ENCODE results near the gene EIF2AK2. TPM values are rescaled to one million over a fixed set of nuclear protein-coding genes. Genes with fewer than 3 reads are reported as not detected.

EIF2AK2 gene
- total RNA-seq (2022; extraction: Qiagen RNA extraction): 16.2 to 31.7 TPM (median 20.8 TPM) in 5 replicates

DNA sequence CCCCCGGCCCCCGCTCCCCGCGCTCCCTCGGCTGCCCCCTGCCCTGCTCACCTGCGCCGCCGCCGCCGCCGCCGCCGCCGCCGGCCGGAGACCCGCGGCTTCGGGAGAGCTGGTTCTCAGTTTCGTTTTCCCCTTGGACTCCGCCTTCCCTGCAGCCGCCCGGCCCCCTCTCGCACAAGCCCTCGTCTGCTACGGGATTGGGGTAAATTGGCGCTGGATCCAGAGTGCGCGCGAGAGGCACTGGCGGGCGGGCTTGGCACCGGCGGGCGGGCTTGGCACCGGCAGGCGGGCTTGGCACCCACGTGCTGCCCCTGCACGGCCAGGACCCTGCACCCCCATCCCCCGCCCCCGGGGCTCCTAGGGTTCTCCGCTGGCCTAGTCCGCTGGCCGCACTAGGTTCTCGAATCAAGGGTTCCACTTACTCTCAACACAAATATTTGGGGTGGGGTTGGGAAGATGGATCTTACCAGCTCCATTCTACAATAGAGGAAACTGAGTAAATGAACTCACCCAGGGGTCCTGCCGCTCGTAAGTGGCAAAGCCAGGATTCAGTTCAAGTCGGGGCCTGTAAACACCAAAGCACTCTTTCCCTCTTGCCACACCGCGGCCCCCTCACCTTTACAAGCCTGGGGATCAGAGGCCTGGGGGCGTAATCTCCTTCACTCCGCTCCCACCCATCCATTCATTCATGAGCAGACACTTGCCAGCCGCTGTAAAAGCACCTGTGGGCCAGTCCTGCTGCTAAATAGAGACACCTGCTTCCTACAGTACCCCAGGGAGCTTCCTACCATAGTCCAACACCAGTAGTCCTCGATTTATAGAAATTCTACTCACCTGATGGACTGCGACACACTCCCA, at the start of gene EIF2AK2:
EIF2AK2 (minus strand) TSS at position 124 of the 858 bp plus-strand sequence. CDS start 9,174 bp downstream, outside the sequence.

DNA sequence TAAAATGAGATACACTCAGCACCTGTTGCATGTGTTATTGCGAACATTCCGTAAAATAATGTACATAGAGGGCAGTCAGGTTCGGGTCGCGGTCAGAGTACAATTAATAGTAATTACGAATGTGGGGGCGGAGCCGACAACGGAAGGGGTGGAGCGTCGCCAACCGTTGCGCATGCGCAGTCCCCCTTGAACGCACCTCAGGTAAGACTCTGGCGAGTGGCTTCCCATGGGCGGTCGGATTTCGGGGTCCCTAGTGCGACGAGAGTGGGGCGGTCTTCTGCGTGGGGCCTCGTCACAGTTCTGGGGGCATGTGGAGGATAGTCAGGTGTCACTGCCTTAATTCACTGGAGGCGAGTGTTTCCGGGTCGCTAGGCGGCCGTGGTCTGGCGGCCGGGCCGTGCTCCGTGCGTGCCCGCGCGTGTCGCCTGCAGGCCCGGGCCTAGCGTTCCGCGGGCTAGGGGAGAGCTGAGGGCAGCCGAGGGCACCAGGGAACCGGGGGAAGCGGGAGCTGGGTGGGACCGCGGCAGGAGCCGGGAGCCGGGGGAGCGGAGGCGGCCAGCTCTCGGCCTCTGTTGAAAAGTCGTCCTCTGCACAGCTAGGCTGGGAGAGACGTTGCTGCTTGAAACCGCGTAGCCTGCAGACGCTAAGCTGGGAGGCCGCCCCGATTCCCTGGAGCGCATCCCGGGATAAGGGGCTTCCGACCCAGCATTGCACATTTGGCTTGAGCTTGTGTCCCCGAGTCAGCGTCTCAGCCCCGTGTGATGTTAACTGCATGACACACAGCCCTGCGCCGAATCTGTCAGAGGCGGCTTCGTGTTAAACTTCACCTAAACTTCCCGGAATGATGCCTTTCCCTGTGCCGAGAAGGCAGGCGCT, 39.8 kb upstream of the EIF2AK2 start, which contains the start of gene CEBPZOS:
CEBPZOS (plus strand) TSS at position 177 of the 876 bp plus-strand sequence. CDS start 3,209 bp downstream, outside the sequence.

DNA sequence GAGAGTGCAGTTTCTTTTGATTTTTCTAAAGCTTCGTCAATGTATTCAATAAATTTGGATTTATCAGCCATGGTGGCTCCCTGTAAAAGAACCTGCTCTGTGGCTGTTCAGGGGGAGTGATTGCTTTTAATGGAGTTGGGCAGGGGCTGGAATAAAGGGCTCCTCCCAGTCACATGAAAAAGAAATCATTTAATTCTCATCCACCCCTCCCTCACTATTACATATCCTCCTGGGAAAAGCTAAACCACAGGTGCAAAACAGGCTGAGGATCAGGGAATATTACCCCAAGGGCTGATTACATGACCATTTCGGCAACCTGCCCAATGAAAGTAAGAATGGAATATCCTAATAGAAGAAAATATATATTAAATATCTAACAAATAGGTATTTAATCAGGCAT, 31.8 kb upstream of the EIF2AK2 start, which contains the start of gene SULT6B1:
SULT6B1 (minus strand) TSS at position 101 of the 400 bp plus-strand sequence; CDS start at position 71, 30 bp downstream.

DNA sequence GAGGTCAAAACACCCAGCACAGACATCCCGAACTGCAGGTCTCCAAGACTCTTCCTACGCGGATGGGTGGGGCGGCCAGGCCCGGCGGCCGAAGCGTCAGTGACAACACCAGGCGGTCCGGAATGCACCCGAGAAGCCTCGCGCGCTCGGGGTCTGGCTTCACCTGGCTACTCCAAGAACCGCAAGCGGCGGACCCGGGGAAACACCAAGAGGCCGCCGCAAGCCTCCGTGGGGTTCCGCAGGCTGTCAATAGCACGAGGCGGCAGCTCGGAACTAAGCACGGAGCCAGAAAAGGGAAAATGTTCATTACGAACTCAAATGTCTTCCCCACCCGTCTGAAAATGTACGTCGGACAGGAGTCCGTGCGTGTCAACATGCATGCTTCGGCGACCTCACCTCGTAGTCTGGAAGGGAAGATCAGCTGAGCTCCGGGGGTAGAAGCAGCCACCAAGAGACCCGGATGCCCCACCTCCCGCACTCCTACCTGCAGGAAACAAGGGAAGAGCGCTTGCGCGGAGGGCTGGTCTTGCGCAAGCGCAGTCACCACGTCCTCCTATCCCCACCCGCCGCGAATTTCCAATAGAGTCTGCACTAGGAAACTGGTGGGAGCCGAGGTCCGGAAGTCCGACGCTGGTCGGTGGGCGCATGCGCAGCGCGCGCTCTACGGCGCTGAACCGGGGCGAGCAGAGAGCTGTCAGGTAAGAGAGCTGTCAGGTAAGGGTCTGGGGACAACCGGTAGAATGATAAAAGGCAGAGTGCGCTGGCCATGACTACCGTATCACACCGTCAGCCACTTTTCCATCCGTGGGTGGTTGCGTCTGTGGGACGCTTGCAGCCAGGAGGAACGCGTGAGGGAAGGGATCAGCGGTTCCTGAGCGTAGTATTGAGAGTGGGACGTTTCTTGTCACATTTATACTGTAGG, 72.6 kb downstream of the EIF2AK2 start, which contains the start of the genes GPATCH11 and HEATR5B:
GPATCH11 (plus strand) TSS at position 646 of the 922 bp plus-strand sequence. CDS start 3,864 bp downstream, outside the sequence.
HEATR5B (minus strand) TSS at position 500 of the 922 bp plus-strand sequence. CDS start 958 bp downstream, outside the sequence.

Other genes starting within 250 kb of the EIF2AK2 start
- 11.4 to 16.6 TPM (median 15.7 TPM) in 5 replicates for gene STRN, start 190.4 kb downstream of the EIF2AK2 start, total RNA-seq (2022; extraction: Qiagen RNA extraction)
- gene HEATR5B, start 72.6 kb downstream of the EIF2AK2 start, total RNA-seq (2022; extraction: Qiagen RNA extraction): 5.7 to 7.8 TPM (median 6.8 TPM) in 5 replicates
- gene GPATCH11, start 72.5 kb downstream of the EIF2AK2 start, total RNA-seq (2022; extraction: Qiagen RNA extraction): 7.8 to 11.4 TPM (median 9.2 TPM) in 5 replicates
- not detected in 5 replicates for gene SULT6B1, start 31.7 kb upstream of the EIF2AK2 start, total RNA-seq (2022; extraction: Qiagen RNA extraction)
- 36.4 to 39.5 TPM (median 37.4 TPM) in 5 replicates for gene CEBPZOS, start 39.5 kb upstream of the EIF2AK2 start, total RNA-seq (2022; extraction: Qiagen RNA extraction)
- 58.3 to 82.9 TPM (median 63.7 TPM) in 5 replicates for gene CEBPZ, start 74.6 kb upstream of the EIF2AK2 start, total RNA-seq (2022; extraction: Qiagen RNA extraction)
- gene NDUFAF7, start 74.7 kb upstream of the EIF2AK2 start, total RNA-seq (2022; extraction: Qiagen RNA extraction): 16.7 to 18.4 TPM (median 17.7 TPM) in 5 replicates
- 8.6 to 17.3 TPM (median 12.5 TPM) in 5 replicates for gene PRKD3, start 167.9 kb upstream of the EIF2AK2 start, total RNA-seq (2022; extraction: Qiagen RNA extraction)
- gene QPCT, start 187.7 kb upstream of the EIF2AK2 start, total RNA-seq (2022; extraction: Qiagen RNA extraction): 20.8 to 25.2 TPM (median 23.4 TPM) in 5 replicates

Data from A549 treated with AZD2906 at 1 μM for 4 hours (cell line).